T-helper 1 cell (primary cell): Measurements from ENCODE around the gene RAB11A.

Experiments
- DNase-seq, 5 donors: peaks; one replicate each; pipeline ENCODE4 v3.0.0-alpha.2; 2012 to 2020
- total RNA-seq, 4 donors: gene quantifications; one replicate each; lab custom pipeline; 2026; lab: John Stamatoyannopoulos, UW

The RAB11A gene
- total RNA-seq: 66.8 to 87.9 (median 71.2) reads per million in 4 donors

- DNase-seq: peak; percentile 90 to 97 (median 92)
These were observed at the start of gene RAB11A for GRCh38 chr15:65869126-65869953. TSS of gene RAB11A (plus strand) at chr15:65869491. CDS start at chr15:65869586, 95 bp downstream.

- DNase-seq: no peak
These were observed 49.7 kb upstream of the RAB11A start for GRCh38 chr15:65819563-65819960.

GRCh38 chr15:65821070-65821469 lies 48.2 kb upstream of the RAB11A start:
- no peak for DNase-seq

GRCh38 chr15:65822316-65822715 lies 47.0 kb upstream of the RAB11A start:
- no peak for DNase-seq

- no peak for DNase-seq
These were observed 45.1 kb upstream of the RAB11A start for GRCh38 chr15:65824031-65824743.

GRCh38 chr15:65824941-65825544 lies 44.2 kb upstream of the RAB11A start:
- DNase-seq: no peak

GRCh38 chr15:65827065-65827464 lies 42.2 kb upstream of the RAB11A start:
- peak in 1 of 5 donors; percentile 23 for DNase-seq

- peak in 4 of 5 donors; percentile 14 to 78 (median 38) for DNase-seq
These were observed 40.7 kb upstream of the RAB11A start for GRCh38 chr15:65828585-65828984.

GRCh38 chr15:65829130-65829764 lies 40.0 kb upstream of the RAB11A start:
- peak in 1 of 5 donors; percentile 57 for DNase-seq

GRCh38 chr15:65832549-65833364 lies 36.5 kb upstream of the RAB11A start:
- peak; percentile 12 to 79 (median 33) for DNase-seq

GRCh38 chr15:65833501-65834205 lies 35.6 kb upstream of the RAB11A start:
- peak in 2 of 5 donors; percentile 4 to 34 for DNase-seq

- no peak for DNase-seq
These were observed 34.5 kb upstream of the RAB11A start for GRCh38 chr15:65834603-65835282.

- DNase-seq: no peak
These were observed 33.8 kb upstream of the RAB11A start for GRCh38 chr15:65835447-65835846.

GRCh38 chr15:65836665-65837064 lies 32.6 kb upstream of the RAB11A start:
- no peak for DNase-seq

GRCh38 chr15:65837301-65838294 lies 31.7 kb upstream of the RAB11A start:
- DNase-seq: no peak

- DNase-seq: no peak
These were observed 29.9 kb upstream of the RAB11A start for GRCh38 chr15:65839354-65839901.

GRCh38 chr15:65839985-65840384 lies 29.3 kb upstream of the RAB11A start:
- no peak for DNase-seq

GRCh38 chr15:65841121-65841930 lies 28.0 kb upstream of the RAB11A start:
- no peak for DNase-seq
